GDM1 (cell line): Measurements from ENCODE around the gene SULT1A2.
"Not testable (repeated sequence)": the region's sequence is repeated elsewhere in the genome, so short reads cannot be mapped to it uniquely, and the experiment has no call there.

Experiments
- DNase-seq: peaks from one replicate; lab custom pipeline; 2025; lab: John Stamatoyannopoulos, UW

The SULT1A2 gene

DNA sequence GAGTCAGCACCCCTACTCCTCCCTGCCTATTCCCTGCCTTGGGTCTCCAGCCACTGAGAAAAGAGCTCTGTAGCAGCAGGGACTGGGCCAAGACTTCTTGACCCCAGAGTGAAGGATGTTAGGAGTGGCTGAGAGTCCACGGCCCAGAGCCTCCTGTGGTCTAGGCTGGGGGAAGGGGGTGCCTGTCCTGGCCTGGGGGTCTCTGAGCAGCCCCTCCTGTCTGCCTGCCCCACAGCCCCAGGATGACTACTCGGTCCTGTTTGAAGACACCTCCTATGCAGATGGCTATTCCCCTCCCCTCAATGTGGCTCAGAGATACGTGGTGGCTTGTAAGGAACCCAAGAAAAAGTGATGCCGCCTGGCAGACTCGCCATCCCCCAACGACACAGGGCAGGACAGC is 5.5 kb downstream of the SULT1A2 start:
- DNase-seq: no peak

DNA sequence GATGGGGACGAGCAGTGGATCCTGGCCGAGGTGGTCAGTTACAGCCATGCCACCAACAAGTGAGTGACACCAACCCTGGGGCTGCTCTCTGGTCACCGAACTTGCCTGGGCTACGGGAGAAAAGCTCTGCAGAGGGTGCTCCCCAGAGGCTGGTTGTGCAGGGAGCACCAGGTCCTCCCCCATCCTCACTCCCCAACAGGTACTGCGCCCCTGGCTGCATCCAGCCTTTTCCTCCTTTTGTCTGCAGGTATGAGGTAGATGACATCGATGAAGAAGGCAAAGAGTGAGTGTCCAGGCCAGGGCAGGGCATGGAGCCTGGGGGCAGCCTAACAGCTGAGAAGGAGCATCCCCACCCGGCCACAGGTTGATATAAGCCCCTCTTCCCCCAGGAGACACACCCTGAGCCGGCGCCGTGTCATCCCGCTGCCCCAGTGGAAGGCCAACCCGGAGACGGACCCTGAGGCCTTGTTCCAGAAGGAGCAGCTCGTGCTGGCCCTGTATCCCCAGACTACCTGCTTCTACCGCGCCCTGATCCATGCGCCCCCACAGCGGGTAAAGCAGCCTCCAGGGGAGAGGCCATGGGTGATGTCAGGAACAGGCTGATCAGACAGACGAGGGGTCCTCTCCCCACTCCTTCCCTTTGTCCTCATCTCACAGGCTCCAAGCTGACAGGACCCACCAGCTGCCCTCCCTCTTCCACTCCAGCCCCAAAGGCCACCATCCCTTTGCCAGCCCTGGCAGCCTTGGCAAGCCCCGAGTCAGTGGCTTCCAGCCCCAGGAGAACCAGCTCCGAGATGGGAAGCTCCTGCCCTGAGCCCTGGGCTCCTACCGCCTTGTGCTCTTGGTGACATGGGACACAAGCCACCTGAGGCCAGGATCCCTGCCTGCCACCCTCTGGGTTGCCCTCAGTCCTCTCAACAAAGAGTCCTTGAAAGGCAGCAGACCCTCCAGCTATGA is 6.2 kb downstream of the SULT1A2 start:
- DNase-seq: no peak

DNA sequence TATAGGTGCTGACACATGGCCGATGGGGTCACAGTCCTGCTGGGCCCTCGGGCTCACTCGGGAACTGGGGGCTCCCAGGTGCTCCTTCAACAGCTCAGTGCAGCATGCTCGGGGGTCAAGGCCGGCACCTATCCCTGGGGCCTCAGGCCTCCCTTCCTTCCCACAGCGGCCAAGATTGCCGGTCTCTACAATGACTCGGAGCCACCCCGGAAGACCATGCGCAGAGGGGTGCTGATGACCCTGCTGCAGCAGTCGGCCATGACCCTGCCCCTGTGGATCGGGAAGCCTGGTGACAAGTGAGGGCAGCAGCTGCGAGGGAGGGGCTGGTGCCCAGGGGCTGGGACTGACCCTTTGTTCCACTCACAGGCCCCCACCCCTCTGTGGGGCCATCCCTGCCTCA is 6.9 kb downstream of the SULT1A2 start:
- no peak for DNase-seq

DNA sequence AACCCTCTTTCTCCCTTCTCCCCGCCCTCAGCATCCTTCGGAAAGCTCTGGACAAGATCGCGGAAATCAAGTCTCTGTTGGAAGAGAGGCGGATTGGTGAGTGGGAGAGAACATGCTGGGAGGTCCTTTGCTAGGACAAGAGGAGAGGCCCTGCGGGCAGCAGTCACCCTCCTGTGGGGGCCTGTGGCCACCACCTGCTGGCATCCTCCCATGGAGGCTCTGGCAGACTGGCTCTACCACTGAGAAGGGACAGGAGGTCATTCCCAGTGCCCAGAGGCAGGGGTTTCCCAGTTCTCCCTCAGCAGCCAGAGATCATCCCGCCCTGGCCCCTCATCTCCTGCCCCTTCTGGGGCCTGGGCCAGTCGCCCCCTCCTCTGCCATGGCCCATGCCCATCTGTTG is 7.8 kb downstream of the SULT1A2 start:
- DNase-seq: no peak

DNA sequence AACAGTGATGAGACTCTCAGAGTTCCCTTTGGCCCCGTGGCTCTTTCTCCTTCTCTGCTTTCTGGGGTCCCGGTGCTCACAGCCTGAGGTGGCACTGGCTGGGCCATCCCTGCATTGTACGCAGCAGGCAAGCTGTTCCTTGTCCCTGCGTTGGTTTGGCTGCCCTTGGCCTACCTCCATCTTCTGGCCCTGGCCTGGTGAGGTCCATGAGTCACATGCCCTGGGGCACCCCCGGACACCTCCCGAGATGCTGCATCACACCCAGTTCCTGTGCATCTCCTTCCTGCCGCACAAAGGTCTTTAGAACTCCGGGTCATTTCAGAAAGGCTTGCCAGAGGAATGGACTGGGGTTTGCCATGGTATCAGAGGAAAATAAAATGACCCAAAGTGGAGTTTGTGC is 9.5 kb downstream of the SULT1A2 start:
- DNase-seq: no peak

DNA sequence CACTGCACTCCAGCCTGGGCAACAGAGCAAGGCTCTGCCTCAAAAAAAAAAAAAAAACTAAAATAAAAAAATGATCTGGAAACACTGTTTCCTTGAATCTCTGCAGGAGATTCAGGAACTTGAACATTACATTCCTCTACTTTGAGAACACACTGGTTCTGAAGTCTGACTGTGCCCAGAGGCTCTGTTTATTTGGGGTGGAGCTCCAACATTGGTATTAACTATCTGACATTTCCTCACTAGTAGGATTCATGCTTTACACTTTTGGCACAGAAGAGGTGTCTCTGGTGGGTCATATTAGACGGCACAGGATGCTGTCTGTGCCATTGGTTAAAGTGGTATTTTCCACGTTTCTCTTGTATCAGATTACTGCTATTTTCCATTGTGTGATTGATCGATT is 10.4 kb downstream of the SULT1A2 start:
- no peak for DNase-seq

DNA sequence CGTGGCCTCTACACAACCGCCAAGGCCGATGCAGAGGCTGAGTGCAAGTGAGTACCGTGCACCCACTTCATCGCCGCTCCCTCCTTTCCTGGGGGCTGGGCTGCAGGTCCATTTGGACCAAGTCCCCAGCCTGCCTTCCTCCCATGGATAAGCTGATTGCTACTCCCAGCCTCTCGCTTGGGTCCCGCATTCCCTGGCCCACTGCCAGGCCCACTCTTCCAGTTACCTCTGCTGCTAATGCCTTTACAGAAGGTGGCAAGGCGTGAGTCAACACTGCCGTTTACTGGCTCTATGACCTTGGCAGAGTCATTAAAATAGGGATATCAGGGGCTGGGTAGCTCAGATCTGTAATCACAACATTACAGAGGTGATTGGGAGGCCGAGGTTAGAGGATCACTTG is 11.2 kb downstream of the SULT1A2 start:
- DNase-seq: no peak

DNA sequence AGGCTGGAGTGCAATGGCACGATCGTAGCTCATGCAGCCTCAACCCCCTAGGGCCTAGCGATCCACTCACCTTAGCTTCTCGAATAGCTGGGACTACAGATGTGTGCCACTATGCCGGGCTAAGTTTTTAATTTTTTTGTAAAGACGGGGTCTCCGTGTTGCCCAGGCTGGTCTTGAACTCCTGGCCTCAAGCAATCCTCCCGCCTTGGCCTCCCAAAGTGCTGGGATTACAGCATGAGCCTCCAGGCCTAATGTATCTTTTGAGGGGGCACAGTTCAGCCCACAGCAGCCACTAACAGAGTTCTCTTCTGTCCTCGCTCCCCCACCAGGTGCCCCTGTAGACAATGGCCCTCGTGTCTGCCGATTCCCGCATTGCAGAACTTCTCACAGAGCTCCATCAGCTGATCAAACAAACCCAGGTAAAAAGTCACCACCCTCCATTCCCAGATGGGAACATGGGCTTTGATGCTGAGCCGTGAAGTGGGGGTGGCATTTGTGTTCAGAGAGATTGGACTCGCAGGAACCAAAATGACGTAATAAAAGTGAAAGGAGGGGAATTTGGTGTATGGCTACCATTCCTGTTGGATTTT is 16.0 kb downstream of the SULT1A2 start:
- DNase-seq: no peak

DNA sequence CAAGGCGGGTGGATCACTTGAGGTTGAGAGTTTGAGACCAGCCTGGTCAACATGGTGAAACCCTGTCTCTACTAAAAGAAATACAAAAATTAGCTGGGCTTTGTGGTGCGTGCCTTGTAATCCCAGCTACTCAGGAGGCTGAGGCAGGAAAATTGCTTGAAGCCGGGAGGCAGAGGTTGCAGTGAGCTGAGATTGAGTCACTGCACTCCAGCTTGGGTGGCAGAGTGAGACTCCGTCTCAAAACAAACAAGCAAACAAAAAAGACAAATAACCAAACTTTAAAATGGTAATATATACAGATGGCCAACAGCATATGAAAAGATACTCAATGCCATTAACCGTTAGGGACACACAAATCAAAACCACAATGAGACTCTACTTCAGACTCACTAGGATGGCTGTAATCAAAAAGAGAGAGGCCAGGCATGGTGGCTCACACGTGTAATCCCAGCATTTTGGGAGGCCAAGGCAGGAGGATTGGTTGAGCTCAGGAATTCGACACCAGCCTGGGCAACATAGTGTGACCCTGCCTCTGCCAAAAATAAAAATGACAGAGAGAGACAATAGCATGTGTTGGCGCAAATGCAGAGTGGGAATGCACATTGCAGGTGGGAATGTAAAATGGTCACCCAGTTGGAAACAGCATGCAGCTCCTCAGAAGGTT is 21.3 kb downstream of the SULT1A2 start:
- DNase-seq: no peak

DNA sequence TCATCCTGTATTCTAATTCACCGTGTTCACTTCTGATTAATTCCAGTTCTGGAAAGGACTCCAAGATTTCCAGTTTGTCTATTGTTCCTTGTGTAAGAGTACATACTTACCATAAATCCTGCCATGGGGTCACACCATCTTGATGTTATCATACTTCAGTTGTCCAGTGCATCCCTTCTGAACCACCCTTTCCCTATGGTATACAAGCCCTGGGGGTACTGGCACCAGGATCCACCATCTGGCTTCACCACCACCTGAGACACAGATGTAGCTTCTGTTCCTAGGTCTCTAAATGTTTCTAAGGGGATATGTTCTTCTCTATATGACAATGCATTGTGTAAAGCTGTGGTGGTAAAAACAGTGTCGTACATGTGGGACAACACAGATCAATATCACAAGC is 21.9 kb downstream of the SULT1A2 start:
- no peak for DNase-seq

DNA sequence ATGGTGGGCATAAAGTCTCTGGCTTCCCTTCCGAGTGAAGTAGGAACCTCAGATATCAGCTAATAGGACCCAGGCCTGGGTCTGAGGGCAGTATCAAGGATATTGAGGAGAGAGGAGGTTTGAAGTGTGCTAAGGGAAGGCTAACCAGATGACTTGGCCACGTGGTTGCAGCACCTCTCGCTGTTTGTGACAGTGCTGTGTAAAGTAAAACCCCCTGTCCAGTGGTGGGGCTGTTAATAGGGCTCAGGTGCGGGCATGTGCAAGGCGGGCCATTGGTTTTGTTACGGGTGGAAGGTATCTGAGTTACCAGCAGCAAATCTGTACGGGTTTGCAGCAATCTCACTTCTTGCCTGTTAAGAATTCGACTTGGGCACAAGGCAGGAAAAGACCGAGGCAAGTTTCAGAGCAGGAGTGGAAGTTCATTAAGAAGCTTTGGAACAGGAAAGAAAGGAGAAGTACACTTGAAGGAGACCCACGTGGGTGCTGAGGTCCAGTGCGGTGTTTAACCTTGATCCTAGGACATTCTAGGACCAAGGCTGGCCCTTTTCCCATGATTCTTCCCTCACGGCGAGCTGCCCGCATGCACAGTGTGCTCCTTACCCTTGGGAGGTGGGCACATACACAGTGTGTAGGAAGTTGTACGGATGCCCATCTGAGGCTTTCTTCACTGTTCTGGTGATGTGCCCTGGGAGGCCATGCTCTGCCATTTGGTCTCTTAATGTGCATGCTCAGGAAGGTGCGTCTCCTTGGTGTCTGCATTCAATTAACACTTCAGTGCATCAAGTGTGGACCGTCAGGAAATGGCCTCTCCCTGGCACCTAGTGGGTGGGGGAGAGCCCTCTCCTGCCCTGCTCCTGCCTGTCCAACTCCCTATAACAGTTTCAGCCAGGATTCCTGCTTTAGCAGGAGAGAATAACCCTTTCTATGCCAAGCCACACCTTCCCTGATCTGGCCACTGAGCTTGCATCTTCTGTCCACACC is 22.8 kb downstream of the SULT1A2 start:
- no peak for DNase-seq

DNA sequence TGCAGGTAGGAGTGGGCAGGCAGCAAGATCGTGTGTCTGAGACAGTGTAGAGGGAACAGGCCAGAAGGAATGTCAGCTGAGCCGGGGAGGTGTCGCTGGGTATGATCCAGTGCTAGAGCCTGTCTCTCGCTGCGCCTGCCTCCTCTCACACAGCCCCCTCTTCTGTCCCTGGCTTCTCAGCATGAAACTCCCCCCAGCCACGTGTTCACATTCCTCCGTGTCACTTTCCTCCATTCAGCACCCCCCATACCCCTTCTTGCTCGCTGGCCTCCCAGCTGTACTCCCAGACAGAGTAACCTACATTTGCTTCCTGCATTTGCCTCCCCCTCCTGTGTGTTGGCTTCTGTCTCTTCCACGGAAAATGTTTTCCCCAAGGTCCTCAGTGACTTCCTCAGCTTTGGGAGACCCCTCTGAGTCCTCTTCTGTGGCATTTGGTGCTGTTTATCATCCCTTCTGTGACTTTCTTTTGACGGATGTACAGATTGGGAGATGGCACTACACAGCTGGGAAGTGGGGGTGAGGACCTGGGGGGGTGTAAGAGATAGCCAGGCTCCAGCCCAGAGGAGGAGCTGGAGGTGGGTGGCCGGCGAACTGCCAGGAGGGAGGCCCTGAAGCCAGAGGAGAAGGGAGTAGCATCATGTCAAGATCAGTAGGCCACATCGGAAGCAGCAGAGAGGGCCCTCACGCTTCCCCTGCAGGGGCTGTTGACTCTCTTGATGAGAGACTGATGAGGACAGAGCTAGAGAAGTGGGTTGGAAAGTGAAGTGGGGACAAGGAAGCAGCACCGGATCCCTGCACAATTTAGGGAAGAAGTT is 23.9 kb downstream of the SULT1A2 start:
- no peak for DNase-seq

DNA sequence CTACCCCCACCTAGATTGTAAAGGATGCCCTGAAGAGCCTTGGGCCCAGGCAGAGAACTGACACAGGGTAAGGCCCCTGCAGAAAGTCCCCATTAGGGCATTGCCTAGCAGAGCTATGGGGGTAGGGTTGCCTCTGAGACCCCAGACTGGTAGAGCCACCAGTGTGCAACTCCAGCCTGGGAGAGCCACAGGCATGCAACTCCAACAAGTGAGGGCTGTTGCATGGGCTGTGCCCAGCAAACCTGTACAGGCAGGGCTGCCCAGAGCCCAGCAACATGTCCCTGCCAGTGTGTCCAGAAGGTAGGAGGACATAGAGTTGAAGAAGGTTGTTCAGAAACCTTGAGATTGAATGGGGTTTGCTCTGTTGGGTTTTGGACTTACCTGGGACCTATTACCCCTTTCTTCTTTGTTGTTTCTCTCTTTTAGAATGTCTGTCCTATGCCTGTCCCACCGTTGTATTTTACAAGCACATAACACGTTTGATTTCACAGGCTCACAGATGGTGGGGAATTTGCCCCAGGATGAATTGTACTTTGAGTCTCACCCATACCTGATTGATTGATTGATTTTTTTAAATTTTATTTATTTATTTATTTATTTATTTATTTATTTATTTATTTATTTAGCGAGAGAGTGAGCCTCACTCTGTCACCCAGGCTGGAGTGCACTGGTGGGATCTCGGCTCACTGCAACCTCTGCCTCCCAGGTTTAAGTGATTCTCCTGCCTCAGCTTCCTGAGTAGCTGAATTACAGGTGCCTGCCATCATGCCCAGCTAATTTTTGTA is 26.7 kb downstream of the SULT1A2 start:
- no peak for DNase-seq

DNA sequence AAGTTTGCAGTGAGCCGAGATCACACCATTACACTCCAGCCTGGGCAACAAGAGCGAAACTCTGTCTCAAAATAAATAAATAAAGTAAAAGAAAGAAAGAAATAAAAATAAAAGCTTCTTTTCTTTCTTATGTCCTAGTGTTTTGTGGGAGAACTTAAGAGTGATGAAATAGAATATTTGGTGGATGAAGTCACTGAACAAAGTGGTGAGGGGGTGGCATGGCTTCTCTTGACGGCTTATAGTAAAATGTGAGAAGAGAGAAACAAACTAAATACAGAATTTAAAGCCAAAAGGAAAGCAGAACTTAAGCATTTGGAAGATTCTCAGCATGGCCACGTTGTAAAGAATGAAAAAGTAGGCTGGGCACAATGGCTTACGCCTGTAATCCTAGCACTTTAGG is 27.8 kb downstream of the SULT1A2 start:
- no peak for DNase-seq

DNA sequence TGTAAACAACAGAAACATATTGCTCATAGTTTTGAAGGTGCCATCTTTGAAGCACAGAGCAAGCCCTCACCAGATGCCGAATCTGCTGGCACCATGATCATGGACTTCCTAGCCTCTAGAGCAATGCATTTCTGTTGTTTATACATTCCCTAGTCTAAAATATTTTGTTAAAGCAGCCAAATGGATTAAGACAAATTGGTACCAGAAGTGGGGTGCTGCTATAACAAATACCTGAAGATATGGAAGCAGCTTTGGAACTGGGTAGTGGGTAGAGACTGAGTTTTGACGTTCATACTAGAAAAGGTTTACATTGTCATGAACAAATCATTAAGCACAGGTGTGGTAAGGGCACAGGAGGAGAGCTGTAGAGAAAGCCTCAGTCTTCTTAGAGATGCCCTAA is 29.6 kb downstream of the SULT1A2 start:
- no peak for DNase-seq

DNA sequence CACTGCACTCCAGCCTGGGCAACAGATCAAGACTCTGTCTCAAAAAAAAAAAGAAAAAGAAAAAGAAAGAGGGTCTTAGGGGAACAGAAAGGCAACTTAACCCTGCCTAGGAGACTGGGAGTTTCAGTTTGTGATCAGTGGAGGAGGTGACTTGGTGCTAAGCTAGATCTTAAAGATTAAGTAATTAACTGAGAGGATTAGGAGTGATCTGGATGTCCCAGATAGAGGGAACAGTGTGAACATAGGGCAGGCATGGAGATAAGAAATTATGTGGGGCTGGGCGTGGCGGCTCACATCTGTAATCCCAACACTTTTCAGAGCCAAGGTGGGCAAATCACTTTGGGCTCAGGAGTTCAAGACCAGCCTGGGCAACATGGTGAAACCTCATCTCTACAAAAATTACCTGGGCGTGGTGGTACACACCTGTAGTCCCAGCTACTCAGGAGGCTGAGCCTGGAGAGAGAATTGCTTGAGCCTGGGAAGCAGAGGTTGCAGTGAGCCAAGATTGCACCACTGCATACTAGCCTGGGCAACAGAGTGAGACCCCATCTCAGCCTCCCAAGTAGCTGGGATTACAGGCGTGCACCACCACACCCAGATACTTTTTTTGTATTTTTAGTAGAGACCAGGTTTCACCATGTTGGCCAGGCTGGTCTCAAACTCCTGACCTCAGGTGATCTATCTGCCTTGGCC is 30.5 kb downstream of the SULT1A2 start:
- not testable (repeated sequence) for DNase-seq

DNA sequence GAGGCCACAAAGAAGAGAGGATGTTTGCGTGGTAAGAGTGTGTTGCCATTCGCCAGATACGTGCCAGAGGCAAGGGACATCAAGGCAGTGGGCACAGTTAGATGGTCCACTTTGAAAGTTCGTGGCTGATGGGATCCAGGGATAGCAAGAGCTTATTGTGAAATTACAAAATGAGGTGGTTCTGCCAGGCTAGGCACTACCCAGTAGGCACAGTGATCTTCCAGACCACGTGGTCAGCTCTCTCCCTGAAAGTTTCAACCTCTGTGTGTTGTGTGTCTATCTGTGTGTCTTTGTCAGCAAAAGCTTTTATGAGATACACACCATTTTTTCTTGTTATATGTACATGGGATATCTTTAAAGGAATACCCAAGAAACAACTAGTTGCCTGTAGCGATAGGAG is 33.6 kb downstream of the SULT1A2 start:
- DNase-seq: no peak

DNA sequence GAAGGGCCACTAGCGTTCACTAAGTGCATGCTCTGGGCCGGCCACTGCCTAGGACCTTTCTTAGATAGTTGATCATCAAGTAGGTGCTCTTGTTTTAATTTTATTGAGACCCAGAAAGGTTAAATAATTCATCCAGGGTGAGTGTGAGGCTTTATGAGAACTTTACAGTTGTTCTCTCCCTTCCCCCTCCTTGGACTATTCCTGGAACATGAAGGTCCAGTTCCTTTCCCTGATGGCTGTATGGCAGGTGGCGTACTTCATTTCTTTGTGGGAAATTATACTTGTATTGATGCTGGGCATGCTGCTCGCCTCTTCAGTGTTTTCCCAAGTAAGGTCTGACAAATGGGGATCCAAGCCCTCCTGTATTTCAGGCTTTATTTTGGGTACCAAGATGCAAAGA is 34.7 kb downstream of the SULT1A2 start:
- DNase-seq: no peak

DNA sequence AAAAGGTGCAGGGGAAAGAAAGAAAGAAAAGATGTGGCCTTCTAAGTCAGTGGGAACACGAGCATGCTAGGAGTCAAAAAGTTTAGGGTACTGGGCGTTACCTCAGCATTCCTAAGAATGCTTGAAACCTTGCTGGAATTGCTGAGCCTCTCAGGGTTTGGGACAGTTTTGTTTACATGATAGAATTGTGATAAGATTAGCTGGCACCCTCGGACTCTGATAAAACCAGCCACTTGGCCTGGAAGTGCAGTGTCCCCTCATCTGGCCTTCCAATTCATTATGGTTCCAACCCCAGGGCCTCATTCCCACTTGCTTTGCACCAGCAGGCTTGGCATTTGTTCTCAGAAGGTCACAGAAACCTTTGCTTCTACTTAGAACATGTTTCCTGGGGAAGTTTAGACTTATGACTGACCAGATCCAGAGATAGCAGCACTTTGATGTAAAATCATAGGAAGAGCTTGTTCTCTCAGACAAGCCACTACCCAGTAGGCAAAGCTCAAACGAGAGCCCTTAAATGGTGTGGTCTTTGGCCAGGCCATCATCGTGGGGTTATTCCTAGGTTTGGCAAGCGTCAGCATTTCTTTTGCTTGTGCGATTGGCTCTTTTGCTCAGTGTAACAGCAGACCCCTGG is 35.2 kb downstream of the SULT1A2 start:
- DNase-seq: no peak
